T-helper 2 cell treated with Interferon-gamma antibody and Interleukin-4, amounts not matched to agents 5 μg/mL and 100 μg/mL, for 36 hours (primary cell): ENCODE results near the gene GPN1.

Source experiments
- DNase-seq: peaks from one replicate; pipeline ENCODE4 v3.0.0; 2021; ENCODE audit warnings: low spot score
- H3K27ac Mint-ChIP-seq: one replicate; pipeline ENCODE4 v1.8.0; 2021; ENCODE audit warnings: mild to moderate bottlenecking, mixed read lengths
- H3K27me3 Mint-ChIP-seq: one replicate; pipeline ENCODE4 v1.8.0; 2021; ENCODE audit warnings: low read depth, mixed read lengths
- H3K36me3 Mint-ChIP-seq: one replicate; pipeline ENCODE4 v1.8.0; 2021; ENCODE audit warnings: low read depth, mixed read lengths
- H3K4me1 Mint-ChIP-seq: one replicate; pipeline ENCODE4 v1.8.0; 2021; ENCODE audit warnings: low read depth, mixed read lengths
- H3K4me3 Mint-ChIP-seq: one replicate; pipeline ENCODE4 v1.8.0; 2022; ENCODE audit warnings: mild to moderate bottlenecking, moderate library complexity, mixed read lengths
- H3K9me3 Mint-ChIP-seq: one replicate; pipeline ENCODE4 v1.8.0; 2021; ENCODE audit warnings: mixed read lengths

GPN1 gene

DNA sequence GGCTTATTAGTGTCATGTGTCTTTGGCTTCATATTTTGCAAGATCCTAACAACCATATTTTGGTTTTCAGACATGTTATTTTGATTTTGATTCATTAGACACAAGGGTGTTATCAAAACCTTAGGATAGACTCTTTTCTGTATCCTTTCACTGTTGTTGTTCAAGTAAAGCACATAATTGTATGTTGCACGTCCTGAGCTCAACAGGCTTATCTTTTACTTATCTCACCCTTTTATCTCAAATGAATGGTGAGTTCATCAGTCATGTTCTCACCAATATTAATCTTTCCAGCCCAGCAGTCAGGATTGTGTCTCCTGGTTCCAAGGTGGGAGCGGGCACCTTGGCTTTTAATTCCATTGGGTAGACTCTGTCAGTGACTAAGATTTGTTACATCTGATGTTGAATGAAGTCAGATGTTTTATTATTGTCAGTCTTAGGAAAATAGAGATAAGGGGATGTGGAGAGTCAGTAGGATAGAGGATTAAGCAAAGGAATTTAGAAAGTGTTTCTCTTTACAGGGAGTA lies 11.9 kb downstream of the GPN1 start:
- DNase-seq: no peak
- no peak overlapping the region for H3K27ac Mint-ChIP-seq
- no peak overlapping the region for H3K4me3 Mint-ChIP-seq
- H3K4me1 Mint-ChIP-seq: peaks cover 28% of the 10 kb centered on the region
- no peaks in the 10 kb centered on the region for H3K27me3 Mint-ChIP-seq
- peaks cover 55% of the 10 kb centered on the region for H3K36me3 Mint-ChIP-seq
- H3K9me3 Mint-ChIP-seq: no peaks in the 10 kb centered on the region

DNA sequence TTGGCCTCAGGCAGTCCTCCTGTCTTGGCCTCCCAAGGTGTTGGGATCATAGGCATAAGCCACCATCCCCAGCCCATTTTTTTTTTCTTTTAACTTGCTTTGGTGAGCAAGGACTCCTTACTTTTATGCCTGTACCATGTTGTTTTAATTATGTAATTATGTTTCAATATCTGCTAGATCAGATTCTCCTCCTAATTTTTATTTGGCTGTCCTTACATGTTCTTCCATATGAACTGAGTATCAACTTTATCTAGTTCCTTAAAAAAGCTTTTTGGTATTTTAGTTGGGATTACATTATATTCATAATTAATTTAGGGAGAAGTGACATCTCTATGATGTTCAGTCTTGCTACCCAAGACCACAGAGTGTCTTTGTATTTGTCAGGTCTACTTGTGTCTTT lies 16.3 kb downstream of the GPN1 start:
- H3K36me3 Mint-ChIP-seq: peaks cover 45% of the 10 kb centered on the region
- H3K27ac Mint-ChIP-seq: no peak overlapping the region
- DNase-seq: no peak
- peaks cover 8% of the 10 kb centered on the region for H3K4me1 Mint-ChIP-seq
- no peaks in the 10 kb centered on the region for H3K27me3 Mint-ChIP-seq
- no peak overlapping the region for H3K4me3 Mint-ChIP-seq
- no peaks in the 10 kb centered on the region for H3K9me3 Mint-ChIP-seq

- Mint-ChIP-seq H3K4me1 (peaks cover 3% of the 10 kb centered on the region), H3K9me3 (no peaks in the 10 kb centered on the region), H3K36me3 (peaks cover 46% of the 10 kb centered on the region), H3K4me3 (no peak overlapping the region), H3K27ac (no peak overlapping the region), H3K27me3 (no peaks in the 10 kb centered on the region)
- no peak for DNase-seq
Observed at GRCh38 chr2:27647289-27647688, 18.4 kb downstream of the GPN1 start.

GRCh38 chr2:27647737-27648136 lies 18.9 kb downstream of the GPN1 start:
- Mint-ChIP-seq H3K27ac (no peak overlapping the region), H3K36me3 (peaks cover 48% of the 10 kb centered on the region), H3K4me1 (peaks cover 5% of the 10 kb centered on the region)

DNA sequence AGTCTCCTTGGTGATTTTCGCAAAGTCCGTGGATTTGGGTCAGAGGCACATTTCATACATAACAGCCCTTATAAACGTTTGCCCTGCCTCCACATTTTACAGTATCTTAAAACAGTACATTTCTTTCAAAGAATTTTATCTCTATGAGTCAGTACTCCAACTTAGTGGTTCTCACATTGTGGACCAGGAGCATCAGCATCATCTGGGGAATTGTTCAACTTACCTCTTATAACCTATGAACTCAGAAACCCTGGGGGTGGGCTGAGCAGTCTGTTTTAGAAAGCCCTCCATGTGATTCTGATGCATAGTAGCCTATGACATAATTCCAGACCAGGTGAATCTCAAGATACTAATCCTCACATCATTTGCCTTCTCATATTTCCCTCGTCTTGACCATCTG lies 22.2 kb downstream of the GPN1 start:
- no peak overlapping the region for H3K27ac Mint-ChIP-seq

More at GRCh38 chr2:27647737-27648136, 18.9 kb downstream of the GPN1 start:
- Mint-ChIP-seq H3K27me3 (no peaks in the 10 kb centered on the region), H3K9me3 (no peaks in the 10 kb centered on the region), H3K4me3 (no peak overlapping the region)
- DNase-seq: no peak

DNA sequence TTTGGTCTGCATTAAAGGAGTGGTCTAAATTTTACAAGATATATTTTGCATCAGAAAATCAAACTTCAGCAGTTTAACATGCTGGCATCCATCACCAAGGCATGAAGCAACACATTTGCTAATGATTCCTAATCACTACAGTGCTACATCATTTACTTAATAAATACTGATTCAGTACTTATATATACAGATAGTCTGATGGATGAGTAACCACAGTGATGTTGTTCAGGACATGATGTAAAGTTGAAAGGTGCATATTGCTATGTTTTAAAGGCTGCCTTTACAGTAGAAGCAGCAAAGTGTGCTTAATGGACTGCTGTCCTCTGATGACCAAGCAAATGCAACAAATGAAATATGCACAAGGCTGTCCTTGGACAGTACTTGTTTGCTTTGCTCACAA lies 23.5 kb downstream of the GPN1 start:
- Mint-ChIP-seq H3K27ac (peak overlapping the region; percentile 16), H3K4me3 (no peak overlapping the region), H3K4me1 (peaks cover 7% of the 10 kb centered on the region), H3K9me3 (no peaks in the 10 kb centered on the region), H3K27me3 (no peaks in the 10 kb centered on the region), H3K36me3 (peaks cover 63% of the 10 kb centered on the region)
- DNase-seq: no peak

More for the DNA sequence above, 22.2 kb downstream of the GPN1 start:
- DNase-seq: no peak
- Mint-ChIP-seq H3K9me3 (no peaks in the 10 kb centered on the region), H3K4me3 (no peak overlapping the region), H3K27me3 (no peaks in the 10 kb centered on the region), H3K4me1 (peaks cover 7% of the 10 kb centered on the region), H3K36me3 (peaks cover 61% of the 10 kb centered on the region)

- Mint-ChIP-seq H3K4me3 (no peak overlapping the region), H3K27me3 (no peaks in the 10 kb centered on the region), H3K36me3 (peaks cover 61% of the 10 kb centered on the region), H3K9me3 (no peaks in the 10 kb centered on the region), H3K27ac (peak overlapping the region; percentile 16), H3K4me1 (peaks cover 7% of the 10 kb centered on the region)
- no peak for DNase-seq
Observed at GRCh38 chr2:27652790-27653189, 23.9 kb downstream of the GPN1 start.

- Mint-ChIP-seq H3K36me3 (peaks cover 60% of the 10 kb centered on the region), H3K27me3 (no peaks in the 10 kb centered on the region), H3K4me1 (peaks cover 7% of the 10 kb centered on the region), H3K9me3 (no peaks in the 10 kb centered on the region), H3K27ac (no peak overlapping the region), H3K4me3 (no peak overlapping the region)
- DNase-seq: no peak
Observed at GRCh38 chr2:27653397-27653796, 24.5 kb downstream of the GPN1 start.

DNA sequence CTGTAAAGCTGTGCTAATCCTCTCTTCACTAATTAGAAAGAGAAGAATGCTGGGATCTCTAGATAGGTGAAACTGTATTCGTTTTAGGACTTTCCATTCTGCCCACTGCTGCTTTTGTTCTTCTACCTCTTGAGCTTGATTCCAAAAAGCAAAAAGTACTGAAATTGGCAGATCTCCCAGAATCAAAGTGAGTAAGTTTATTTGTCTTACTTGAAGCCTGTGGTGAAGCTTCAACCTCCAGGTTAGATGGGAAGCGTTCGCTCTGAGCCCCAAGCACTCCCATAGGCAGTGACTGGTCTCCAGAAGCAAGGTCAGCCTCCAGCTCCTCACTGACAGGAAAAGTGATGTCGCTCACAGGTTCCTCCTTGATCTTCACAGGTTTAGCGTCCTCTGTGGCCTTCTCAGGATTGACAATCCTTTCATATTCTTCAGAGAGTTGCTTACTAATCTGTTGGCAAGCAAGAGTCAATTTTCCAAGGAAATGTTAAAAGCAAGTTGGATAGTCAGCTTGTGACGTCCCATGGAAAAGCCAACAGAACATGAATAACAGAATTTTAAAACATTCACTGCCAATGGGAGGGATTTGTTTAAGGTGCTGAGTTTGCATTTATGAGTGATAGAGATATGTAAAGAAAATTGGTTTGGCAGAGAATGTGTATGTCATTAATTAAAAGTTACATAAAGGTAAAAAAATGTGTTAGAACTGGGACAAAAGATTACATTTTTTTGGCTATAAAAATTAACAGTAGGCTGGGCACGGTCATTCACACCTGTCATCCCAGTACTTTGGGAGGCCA lies 26.5 kb downstream of the GPN1 start:
- H3K4me1 Mint-ChIP-seq: peaks cover 5% of the 10 kb centered on the region
- H3K9me3 Mint-ChIP-seq: no peaks in the 10 kb centered on the region
- DNase-seq: no peak
- no peak overlapping the region for H3K27ac Mint-ChIP-seq
- H3K36me3 Mint-ChIP-seq: peaks cover 58% of the 10 kb centered on the region
- no peak overlapping the region for H3K4me3 Mint-ChIP-seq
- no peaks in the 10 kb centered on the region for H3K27me3 Mint-ChIP-seq

GRCh38 chr2:27661371-27661770 lies 32.5 kb downstream of the GPN1 start:
- H3K36me3 Mint-ChIP-seq: peaks cover 50% of the 10 kb centered on the region
- DNase-seq: no peak
- H3K9me3 Mint-ChIP-seq: no peaks in the 10 kb centered on the region
- H3K4me1 Mint-ChIP-seq: peaks cover 30% of the 10 kb centered on the region
- no peaks in the 10 kb centered on the region for H3K27me3 Mint-ChIP-seq
- no peak overlapping the region for H3K27ac Mint-ChIP-seq
- peak overlapping the region; percentile 98 for H3K4me3 Mint-ChIP-seq

DNA sequence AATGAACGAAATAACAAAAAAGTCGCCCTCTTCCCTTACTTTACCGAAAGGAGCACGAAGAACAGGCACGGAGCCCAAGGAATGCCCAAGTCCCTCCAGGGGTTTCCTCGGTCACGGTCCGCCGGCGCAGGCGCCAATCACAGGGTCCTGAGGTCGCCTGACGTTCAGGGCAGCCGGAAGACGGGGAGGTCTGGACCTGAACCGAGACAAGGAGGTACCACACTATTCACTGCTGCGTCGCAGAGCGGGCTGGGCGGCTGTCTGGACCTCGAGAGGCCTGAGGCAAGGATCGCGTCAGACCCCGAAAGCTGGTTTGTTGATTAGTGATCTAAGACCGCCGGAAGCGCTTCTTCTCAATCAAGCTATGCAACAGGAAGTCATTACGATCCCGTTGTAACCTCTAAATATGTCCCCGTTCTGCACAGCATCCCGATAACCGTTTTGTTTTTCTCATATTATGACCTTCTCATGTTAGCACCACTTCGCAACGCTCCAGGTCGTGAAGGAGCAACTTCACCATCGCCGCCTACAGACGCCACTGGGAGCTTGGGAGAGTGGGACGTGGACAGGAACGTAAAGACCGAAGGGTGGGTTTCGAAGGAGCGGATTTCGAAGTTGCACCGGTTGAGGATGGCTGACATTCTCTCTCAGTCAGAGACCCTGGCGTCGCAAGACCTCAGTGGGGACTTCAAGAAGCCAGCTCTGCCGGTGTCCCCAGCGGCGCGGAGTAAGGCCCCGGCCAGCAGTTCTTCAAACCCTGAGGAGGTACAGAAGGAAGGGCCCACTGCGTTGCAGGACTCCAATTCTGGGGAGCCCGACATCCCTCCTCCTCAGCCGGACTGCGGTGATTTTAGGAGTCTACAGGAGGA lies 34.7 kb downstream of the GPN1 start, which contains the start of the genes SLC4A1AP and SUPT7L:
Gene SLC4A1AP, plus strand, starts transcription at position 605 of the 869 bp plus-strand sequence. Its CDS starts 26 bp downstream, at position 631.
Gene SUPT7L, minus strand, starts transcription at position 330 of the 869 bp plus-strand sequence. CDS start 1,422 bp downstream, outside the sequence.
- Mint-ChIP-seq H3K27me3 (no peaks in the 10 kb centered on the region), H3K36me3 (peaks cover 49% of the 10 kb centered on the region), H3K4me1 (peaks cover 33% of the 10 kb centered on the region), H3K9me3 (no peaks in the 10 kb centered on the region), H3K27ac (peak within 1 kb of the TSS; percentile 99), H3K4me3 (peak within 1 kb of the TSS; percentile 98)
- DNase-seq: peak; percentile 73

GRCh38 chr2:27664154-27664574 lies 35.3 kb downstream of the GPN1 start:
- H3K27ac Mint-ChIP-seq: peak overlapping the region; percentile 99
- H3K4me1 Mint-ChIP-seq: peaks cover 33% of the 10 kb centered on the region
- H3K27me3 Mint-ChIP-seq: no peaks in the 10 kb centered on the region
- peaks cover 54% of the 10 kb centered on the region for H3K36me3 Mint-ChIP-seq
- peak overlapping the region; percentile 98 for H3K4me3 Mint-ChIP-seq
- DNase-seq: no peak
- no peaks in the 10 kb centered on the region for H3K9me3 Mint-ChIP-seq

GRCh38 chr2:27664622-27665363 lies 35.9 kb downstream of the GPN1 start:
- no peak for DNase-seq
- peak overlapping the region; percentile 99 for H3K27ac Mint-ChIP-seq
- H3K27me3 Mint-ChIP-seq: no peaks in the 10 kb centered on the region
- H3K4me1 Mint-ChIP-seq: peaks cover 32% of the 10 kb centered on the region
- no peaks in the 10 kb centered on the region for H3K9me3 Mint-ChIP-seq
- peaks cover 53% of the 10 kb centered on the region for H3K36me3 Mint-ChIP-seq
- peak overlapping the region; percentile 98 for H3K4me3 Mint-ChIP-seq
